Uterus (tissue), 4 donors: ENCODE results near the gene NEMP1. TPM values are rescaled to one million over a fixed set of nuclear protein-coding genes. Genes with fewer than 3 reads are reported as not detected.
"Not testable (repeated sequence)": the region's sequence is repeated elsewhere in the genome, so short reads cannot be mapped to it uniquely, and the experiment has no call there.

Experiments used
- DNase-seq, 2 donors: peaks; one replicate each; pipeline ENCODE4 v3.0.0-alpha.2; 2019 to 2020
- H3K27ac ChIP-seq, 2 donors: fragments of 200-600 bp; sonication (generic); 1 replicate in 1 of 2; 2 replicates in 1 of 2; pipeline ENCODE4 v1.5.1; 2016 to 2018
- H3K27me3 ChIP-seq, 2 donors: fragments of 200-600 bp; sonication (generic); one replicate each; pipeline ENCODE4 v1.5.1; 2018 to 2019; ENCODE audit warnings: control low read depth in 1 of 2
- H3K36me3 ChIP-seq, 2 donors: fragments of 200-600 bp; sonication (generic); one replicate each; pipeline ENCODE4 v1.5.1; 2019; ENCODE audit warnings: control low read depth in 1 of 2
- H3K4me1 ChIP-seq, 2 donors: fragments of 200-600 bp; sonication (generic); one replicate each; pipeline ENCODE4 v1.5.1; 2018 to 2019; ENCODE audit warnings: control low read depth in 1 of 2
- H3K4me3 ChIP-seq, 2 donors: fragments of 200-600 bp; sonication (generic); 1 replicate in 1 of 2; 2 replicates in 1 of 2; pipeline ENCODE4 v1.5.1; 2018 to 2019; ENCODE audit warnings: mild to moderate bottlenecking in 1 of 2
- H3K9me3 ChIP-seq, 2 donors: fragments of 200-600 bp; sonication (generic); one replicate each; pipeline ENCODE4 v1.5.1; 2019; ENCODE audit warnings: control low read depth in 1 of 2
- POLR2A ChIP-seq, 2 donors: fragments of 450-650 bp; IDR thresholded peaks; one replicate each; pipeline ENCODE4 v1.6.1; 2016; ENCODE audit warnings: antibody characterized with exemption in 2 of 2, mild to moderate bottlenecking in 1 of 2, moderate library complexity in 1 of 2
- intact Hi-C: fragments of 100-400 bp; cut with DNase I; formaldehyde crosslinking; loops from one replicate; pipeline ENCODE4 v1.15.1; 2023; ENCODE audit warnings: low total_unique reads
- total RNA-seq, 4 donors: library from RNA; depleted of rRNA in 3 of 4; stranded (reverse); fragments of >200 nt in 3 of 4; gene quantifications; one replicate each; pipeline versions ENCODE4 v1.1.0 to v1.2.4, GENCODE V29; 2014 to 2023
- TF ChIP-seq, protein P1 (sequence below), 4 experiments: fragments of 200-600 bp in 2 of 4; fragments of 450-650 bp in 2 of 4; sonication (generic) in 2 of 4; IDR thresholded peaks; one replicate each; pipeline ENCODE4 v1.5.1; 2016 to 2019; ENCODE audit warnings: antibody characterized with exemption in 4 of 4, mild to moderate bottlenecking in 2 of 4, moderate library complexity in 1 of 4
- donor health status: DM: yes; HTN: yes; CAD: no.

The NEMP1 gene
- total RNA-seq, 4 donors from 2014 or later, result 1.5 to 18.0 (median 9.9) TPM

DNA sequence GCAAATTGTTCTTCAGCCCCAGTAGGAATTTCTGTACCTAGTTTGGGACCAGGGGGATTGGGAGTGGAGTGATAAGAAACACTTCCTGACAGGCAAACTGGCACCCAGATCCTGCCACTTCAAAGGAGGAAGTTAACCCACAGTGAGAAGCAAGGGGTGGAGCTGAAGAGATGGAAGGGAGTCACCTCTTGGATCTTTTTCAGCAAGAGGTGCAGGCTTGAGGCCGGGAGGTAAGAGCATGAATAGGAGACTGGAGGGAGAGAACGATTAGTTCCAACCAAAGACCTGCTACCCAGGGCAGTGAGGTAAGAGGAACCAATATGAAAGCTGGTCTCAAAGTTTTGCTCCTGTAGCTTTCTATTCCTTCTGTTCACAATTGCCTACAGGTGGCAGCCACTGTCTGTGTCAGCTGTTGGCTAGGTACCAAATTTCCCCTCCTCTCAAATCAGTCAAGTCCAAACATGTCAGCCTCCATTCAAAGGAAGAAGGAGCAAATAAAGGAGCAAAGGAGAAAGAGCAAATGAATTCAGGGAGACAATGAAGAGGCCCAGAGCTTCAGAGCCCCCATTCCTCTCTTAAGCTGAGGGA, 47.4 kb downstream of the NEMP1 start:
- H3K36me3 ChIP-seq, result no peaks in the 10 kb centered on the region
- no peaks in the 10 kb centered on the region for H3K4me1 ChIP-seq
- no peaks in the 10 kb centered on the region for H3K9me3 ChIP-seq
- intact Hi-C loops, result no loop called here
- no peak for DNase-seq
- no peak for TF ChIP-seq POLR2A (IDR thresholded peaks at IDR 0.05)
- TF ChIP-seq, protein P1, sequence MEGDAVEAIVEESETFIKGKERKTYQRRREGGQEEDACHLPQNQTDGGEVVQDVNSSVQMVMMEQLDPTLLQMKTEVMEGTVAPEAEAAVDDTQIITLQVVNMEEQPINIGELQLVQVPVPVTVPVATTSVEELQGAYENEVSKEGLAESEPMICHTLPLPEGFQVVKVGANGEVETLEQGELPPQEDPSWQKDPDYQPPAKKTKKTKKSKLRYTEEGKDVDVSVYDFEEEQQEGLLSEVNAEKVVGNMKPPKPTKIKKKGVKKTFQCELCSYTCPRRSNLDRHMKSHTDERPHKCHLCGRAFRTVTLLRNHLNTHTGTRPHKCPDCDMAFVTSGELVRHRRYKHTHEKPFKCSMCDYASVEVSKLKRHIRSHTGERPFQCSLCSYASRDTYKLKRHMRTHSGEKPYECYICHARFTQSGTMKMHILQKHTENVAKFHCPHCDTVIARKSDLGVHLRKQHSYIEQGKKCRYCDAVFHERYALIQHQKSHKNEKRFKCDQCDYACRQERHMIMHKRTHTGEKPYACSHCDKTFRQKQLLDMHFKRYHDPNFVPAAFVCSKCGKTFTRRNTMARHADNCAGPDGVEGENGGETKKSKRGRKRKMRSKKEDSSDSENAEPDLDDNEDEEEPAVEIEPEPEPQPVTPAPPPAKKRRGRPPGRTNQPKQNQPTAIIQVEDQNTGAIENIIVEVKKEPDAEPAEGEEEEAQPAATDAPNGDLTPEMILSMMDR (IDR thresholded peaks at IDR 0.05), result no peak
- no peaks in the 10 kb centered on the region for H3K27me3 ChIP-seq
- no peak overlapping the region for H3K4me3 ChIP-seq
- H3K27ac ChIP-seq, result no peak overlapping the region

DNA sequence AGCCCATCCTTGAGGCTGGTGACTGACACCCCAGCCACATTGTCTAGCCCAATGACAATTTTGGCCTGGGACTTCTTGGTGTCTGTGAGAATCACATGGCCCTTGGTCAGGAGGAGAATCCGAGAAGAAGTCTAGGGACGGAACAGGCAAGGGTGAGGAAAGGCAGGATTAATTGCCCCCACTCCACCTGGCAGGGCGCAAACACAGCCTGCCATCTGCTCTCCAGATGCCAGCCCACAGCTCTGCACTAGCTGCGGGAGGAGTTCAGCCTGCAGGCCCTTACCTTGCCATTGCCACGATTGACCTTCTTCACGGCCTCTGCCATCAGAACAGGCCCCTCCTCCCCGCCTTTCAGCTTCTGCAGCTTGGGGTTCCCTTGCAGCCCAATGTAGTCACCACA, 49.1 kb downstream of the NEMP1 start:
- TF ChIP-seq, protein P1 (IDR thresholded peaks at IDR 0.05), result no peak
- TF ChIP-seq POLR2A (IDR thresholded peaks at IDR 0.05), result no peak
- H3K4me1 ChIP-seq, result no peaks in the 10 kb centered on the region
- no peak for DNase-seq
- no peaks in the 10 kb centered on the region for H3K9me3 ChIP-seq
- H3K36me3 ChIP-seq, result no peaks in the 10 kb centered on the region
- no peaks in the 10 kb centered on the region for H3K27me3 ChIP-seq
- intact Hi-C loops, result no loop called here
- no peak overlapping the region for H3K4me3 ChIP-seq
- no peak overlapping the region for H3K27ac ChIP-seq

DNA sequence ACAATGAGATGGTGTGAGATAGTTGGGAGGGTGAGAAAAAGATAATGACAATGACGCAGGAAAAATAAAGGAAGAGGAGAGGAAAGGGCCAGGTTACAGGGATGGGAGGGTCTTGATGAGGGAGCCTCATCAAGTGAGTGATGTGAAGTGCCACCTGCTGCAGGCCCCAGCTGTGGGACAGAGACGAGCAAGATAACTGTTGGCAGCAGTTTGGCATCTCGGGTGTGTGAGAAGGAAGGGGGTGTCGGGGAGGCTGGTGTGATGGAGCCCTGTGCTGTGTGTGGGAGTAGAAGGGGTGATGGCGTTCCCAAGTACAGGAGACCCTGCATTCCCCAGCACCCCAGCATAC, 50.8 kb downstream of the NEMP1 start:
- no peaks in the 10 kb centered on the region for H3K9me3 ChIP-seq
- intact Hi-C loops, result no loop called here
- no peak for DNase-seq
- H3K4me3 ChIP-seq, result no peak overlapping the region
- H3K4me1 ChIP-seq, result no peaks in the 10 kb centered on the region
- H3K27ac ChIP-seq, result no peak overlapping the region
- no peaks in the 10 kb centered on the region for H3K36me3 ChIP-seq
- no peaks in the 10 kb centered on the region for H3K27me3 ChIP-seq
- TF ChIP-seq, protein P1 (IDR thresholded peaks at IDR 0.05), result no peak
- TF ChIP-seq POLR2A (IDR thresholded peaks at IDR 0.05), result no peak

DNA sequence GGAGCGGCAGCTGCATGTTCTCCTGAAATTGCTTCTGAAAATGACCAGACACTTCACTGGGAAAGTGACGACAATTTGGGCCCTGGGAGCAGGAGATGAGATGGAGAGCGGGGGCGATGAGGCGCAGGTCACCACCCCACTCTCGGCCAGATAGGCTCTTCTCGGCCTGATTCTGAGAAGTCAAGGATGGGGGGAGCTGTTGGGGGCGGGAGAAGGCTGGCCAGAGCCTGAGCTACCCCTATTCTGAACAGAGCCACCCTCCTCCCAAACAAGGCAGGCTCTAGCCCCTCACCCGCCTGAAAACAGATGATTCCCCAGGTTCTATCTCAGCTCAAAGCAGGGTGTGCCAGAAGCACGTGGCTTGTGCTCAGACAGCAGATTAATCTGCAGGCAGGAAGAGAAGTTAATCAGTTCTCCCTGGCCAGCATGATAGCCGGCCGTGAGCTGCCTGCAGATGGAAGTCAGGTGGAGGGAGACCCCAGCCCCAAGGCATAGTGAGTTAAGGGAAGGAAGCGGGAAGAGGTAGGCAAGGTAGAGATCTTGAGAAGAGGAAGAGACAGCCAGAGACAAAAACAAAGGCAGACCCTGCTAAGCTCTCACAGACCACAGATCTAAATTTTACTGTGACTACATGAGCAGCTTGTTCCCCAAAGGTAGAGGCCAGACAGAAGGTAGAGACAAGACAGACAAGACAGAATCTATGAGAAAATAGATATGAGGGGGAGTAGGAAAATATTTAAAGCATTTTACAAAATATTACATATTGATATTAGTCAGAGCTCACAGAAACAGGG, 51.4 kb downstream of the NEMP1 start:
- DNase-seq, result no peak
- Histone ChIP-seq H3K27ac (no peak overlapping the region), H3K36me3 (no peaks in the 10 kb centered on the region), H3K27me3 (no peaks in the 10 kb centered on the region), H3K4me3 (no peak overlapping the region), H3K9me3 (no peaks in the 10 kb centered on the region), H3K4me1 (no peaks in the 10 kb centered on the region)
- TF ChIP-seq POLR2A (IDR thresholded peaks at IDR 0.05), result no peak
- TF ChIP-seq, protein P1 (IDR thresholded peaks at IDR 0.05), result no peak
- intact Hi-C loops, result no loop called here

DNA sequence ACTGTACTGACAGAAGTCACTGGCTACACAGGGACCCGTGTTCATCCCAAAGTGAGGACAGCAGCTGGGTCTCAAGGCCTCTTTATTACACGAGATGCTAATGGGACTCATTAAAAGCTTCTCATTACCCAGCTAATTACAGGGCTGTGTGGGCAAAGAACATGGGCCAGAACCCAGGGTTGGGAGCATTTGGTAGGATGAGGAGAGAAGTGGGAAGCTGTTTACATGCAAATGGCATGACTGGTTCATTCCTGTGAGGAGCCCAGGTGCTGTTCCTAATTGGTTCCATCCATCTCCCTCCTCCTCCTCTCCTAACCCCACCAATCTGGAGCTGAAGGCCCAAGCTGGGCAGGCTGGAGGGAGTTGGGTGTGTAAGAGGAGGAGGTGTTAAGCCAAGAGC, 53.4 kb downstream of the NEMP1 start:
- no peaks in the 10 kb centered on the region for H3K4me1 ChIP-seq
- no peak overlapping the region for H3K27ac ChIP-seq
- no peaks in the 10 kb centered on the region for H3K9me3 ChIP-seq
- H3K36me3 ChIP-seq, result no peaks in the 10 kb centered on the region
- no peak for DNase-seq
- H3K4me3 ChIP-seq, result no peak overlapping the region
- TF ChIP-seq POLR2A (IDR thresholded peaks at IDR 0.05), result no peak
- TF ChIP-seq, protein P1 (IDR thresholded peaks at IDR 0.05), result no peak
- H3K27me3 ChIP-seq, result no peaks in the 10 kb centered on the region
- intact Hi-C loops, result no loop called here

DNA sequence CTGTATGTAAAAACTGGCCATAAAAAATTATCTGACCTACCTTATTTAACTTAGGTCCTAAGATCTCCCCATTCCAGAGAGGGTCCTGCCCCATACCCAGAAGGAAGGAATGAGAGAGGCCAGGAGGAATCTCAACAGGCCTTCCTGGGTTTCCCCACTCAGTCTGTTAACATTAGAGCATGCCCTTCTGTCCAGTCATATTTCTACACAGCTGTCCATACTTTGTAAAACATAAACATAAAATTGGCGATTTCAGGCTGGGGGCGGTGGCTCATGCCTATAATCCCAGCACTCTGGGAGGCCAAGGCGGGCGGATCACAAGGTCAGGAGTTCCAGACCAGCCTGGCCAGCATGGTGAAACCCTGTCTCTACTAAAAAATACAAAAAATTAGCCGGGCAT, 56.3 kb downstream of the NEMP1 start:
- intact Hi-C loops, DNase-seq, H3K4me3 ChIP-seq, H3K4me1 ChIP-seq, H3K36me3 ChIP-seq, H3K9me3 ChIP-seq, H3K27ac ChIP-seq, H3K27me3 ChIP-seq: not testable (repeated sequence)
